ENCODE data around the gene NUP35. TPM values are rescaled to one million over a fixed set of nuclear protein-coding genes. Genes with fewer than 3 reads are reported as not detected.
A peak's percentile ranks its signal among the peaks of the same experiment; 100 is the strongest.

NUP35 gene
- total RNA-seq, 1 donor from 2014 or later: 11.2 TPM

DNA sequence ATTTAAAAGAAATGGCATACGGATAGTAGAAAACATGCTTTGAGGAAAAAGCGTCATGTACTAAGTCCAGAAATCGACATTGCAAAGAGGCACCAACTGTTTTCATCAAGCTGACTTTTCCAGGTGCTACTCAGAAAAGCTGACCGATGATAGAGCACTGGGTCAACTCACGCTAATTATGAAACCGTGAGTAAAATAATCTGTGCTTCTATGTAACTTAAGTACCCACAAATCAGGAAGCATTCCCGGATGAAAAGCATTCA, 353 bp upstream of the NUP35 start:
- TF ChIP-seq, protein P1, sequence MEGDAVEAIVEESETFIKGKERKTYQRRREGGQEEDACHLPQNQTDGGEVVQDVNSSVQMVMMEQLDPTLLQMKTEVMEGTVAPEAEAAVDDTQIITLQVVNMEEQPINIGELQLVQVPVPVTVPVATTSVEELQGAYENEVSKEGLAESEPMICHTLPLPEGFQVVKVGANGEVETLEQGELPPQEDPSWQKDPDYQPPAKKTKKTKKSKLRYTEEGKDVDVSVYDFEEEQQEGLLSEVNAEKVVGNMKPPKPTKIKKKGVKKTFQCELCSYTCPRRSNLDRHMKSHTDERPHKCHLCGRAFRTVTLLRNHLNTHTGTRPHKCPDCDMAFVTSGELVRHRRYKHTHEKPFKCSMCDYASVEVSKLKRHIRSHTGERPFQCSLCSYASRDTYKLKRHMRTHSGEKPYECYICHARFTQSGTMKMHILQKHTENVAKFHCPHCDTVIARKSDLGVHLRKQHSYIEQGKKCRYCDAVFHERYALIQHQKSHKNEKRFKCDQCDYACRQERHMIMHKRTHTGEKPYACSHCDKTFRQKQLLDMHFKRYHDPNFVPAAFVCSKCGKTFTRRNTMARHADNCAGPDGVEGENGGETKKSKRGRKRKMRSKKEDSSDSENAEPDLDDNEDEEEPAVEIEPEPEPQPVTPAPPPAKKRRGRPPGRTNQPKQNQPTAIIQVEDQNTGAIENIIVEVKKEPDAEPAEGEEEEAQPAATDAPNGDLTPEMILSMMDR (IDR thresholded peaks at IDR 0.05; ENCODE audit: insufficient read depth, low read length, poor library complexity, severe bottlenecking): no peak
- Histone ChIP-seq H3K4me3 (ENCODE audit: low read depth, low read length) (peak overlapping the region; percentile 79), H3K27me3 (ENCODE audit: control insufficient read depth, insufficient read depth, low read length) (no peaks in the 10 kb centered on the region), H3K36me3 (ENCODE audit: control insufficient read depth, insufficient read depth, low read length) (no peaks in the 10 kb centered on the region)
- no peak for DNase-seq (ENCODE audit: low read depth)

DNA sequence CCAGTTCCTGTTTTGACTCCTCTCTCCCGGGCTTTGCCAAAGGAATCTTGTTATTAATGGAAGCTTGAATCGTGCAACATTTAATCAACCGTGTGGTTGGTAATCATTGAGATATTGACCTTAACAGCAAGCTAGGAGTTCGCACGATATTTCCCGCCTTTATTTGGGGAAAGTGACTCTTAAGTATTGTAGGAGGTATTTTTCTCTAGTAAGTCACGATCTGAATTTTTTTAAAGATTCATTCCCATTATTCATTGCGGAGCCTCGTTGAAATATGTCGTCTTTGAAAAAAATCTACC, 663 bp downstream of the NUP35 start:
- TF ChIP-seq, protein P1 (IDR thresholded peaks at IDR 0.05; ENCODE audit: insufficient read depth, low read length, poor library complexity, severe bottlenecking): no peak
- H3K27me3 ChIP-seq (ENCODE audit: control insufficient read depth, insufficient read depth, low read length): no peaks in the 10 kb centered on the region
- no peaks in the 10 kb centered on the region for H3K36me3 ChIP-seq (ENCODE audit: control insufficient read depth, insufficient read depth, low read length)
- DNase-seq (ENCODE audit: low read depth): no peak
- peak overlapping the region; percentile 79 for H3K4me3 ChIP-seq (ENCODE audit: low read depth, low read length)

DNA sequence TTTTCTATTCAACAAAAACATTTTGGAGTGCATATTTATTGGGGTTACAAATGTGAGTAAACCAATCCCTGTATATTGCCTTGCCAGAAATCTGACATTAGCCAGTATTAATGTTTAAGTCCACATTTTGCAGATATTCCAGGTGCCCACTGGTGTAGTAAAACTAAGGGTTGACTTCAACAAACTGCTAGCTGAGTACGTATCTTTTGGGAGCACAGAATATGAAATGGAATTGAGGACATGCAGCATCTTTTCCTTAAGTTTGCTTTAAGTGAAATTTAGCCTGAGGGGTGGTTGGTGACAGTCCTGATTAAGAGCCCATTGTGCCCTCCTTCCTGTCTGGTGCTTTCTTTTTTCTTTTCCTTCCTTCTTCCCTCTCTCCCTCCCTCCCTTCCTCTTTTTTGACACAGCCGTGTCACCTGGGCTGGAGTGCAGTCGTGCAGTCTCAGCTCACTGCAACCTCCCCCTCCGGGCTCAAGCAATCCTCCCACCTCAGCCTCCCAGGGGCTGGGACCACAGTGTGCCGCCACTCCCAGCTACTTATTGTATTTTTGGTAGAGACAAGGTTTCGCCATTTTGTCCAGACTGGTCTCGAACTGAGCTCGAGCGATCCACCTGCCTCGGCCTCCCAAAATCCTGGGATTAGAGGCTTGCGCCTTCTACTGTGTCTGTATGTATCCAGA, 1.6 kb downstream of the NUP35 start:
- no peak for DNase-seq (ENCODE audit: low read depth)
- Histone ChIP-seq H3K36me3 (ENCODE audit: control insufficient read depth, insufficient read depth, low read length) (no peaks in the 10 kb centered on the region), H3K4me3 (ENCODE audit: low read depth, low read length) (no peak overlapping the region), H3K27me3 (ENCODE audit: control insufficient read depth, insufficient read depth, low read length) (no peaks in the 10 kb centered on the region)
- TF ChIP-seq, protein P1 (IDR thresholded peaks at IDR 0.05; ENCODE audit: insufficient read depth, low read length, poor library complexity, severe bottlenecking): no peak

DNA sequence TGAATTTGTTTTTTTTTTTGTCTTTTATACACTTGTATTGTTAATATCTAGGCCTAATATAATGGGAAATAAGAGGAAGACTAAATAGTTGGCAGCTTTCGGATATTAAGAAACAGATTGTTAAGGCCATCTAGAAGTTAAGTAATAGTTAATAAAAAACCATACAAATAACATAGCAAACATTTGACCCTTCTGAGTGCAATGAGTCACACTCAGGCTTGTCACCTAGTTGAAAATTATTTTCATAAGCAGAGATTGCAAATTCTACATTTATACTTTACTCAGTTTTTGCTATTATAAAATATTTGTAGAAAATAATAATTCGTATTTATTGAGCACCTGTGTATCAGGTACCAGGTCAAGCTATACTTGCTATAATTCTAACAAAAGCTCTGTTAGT, 2.4 kb downstream of the NUP35 start:
- DNase-seq (ENCODE audit: low read depth): no peak
- Histone ChIP-seq H3K27me3 (ENCODE audit: control insufficient read depth, insufficient read depth, low read length) (no peaks in the 10 kb centered on the region), H3K4me3 (ENCODE audit: low read depth, low read length) (no peak overlapping the region), H3K36me3 (ENCODE audit: control insufficient read depth, insufficient read depth, low read length) (no peaks in the 10 kb centered on the region)
- TF ChIP-seq, protein P1 (IDR thresholded peaks at IDR 0.05; ENCODE audit: insufficient read depth, low read length, poor library complexity, severe bottlenecking): no peak

DNA sequence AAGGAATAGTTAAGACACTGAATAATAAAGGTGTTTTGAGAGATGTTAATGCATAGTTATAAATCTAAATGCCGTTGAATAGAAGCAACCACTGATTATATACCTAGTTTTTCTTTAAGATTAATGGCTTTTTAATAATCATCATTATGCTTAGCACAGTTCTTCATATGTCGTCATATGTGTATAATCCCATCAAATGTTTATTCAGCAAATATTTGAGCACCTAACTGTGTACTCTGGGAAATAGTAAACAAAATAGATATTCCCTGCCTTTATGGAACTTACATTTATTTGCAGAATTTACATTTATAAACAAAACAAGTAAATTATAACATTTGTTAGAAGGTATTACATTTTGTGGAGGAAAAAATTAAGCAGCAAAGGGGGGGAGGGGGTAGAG, 9.8 kb downstream of the NUP35 start:
- Histone ChIP-seq H3K27me3 (ENCODE audit: control insufficient read depth, insufficient read depth, low read length) (no peaks in the 10 kb centered on the region), H3K36me3 (ENCODE audit: control insufficient read depth, insufficient read depth, low read length) (no peaks in the 10 kb centered on the region), H3K4me3 (ENCODE audit: low read depth, low read length) (no peak overlapping the region)
- no peak for DNase-seq (ENCODE audit: low read depth)
- TF ChIP-seq, protein P1 (IDR thresholded peaks at IDR 0.05; ENCODE audit: insufficient read depth, low read length, poor library complexity, severe bottlenecking): no peak

DNA sequence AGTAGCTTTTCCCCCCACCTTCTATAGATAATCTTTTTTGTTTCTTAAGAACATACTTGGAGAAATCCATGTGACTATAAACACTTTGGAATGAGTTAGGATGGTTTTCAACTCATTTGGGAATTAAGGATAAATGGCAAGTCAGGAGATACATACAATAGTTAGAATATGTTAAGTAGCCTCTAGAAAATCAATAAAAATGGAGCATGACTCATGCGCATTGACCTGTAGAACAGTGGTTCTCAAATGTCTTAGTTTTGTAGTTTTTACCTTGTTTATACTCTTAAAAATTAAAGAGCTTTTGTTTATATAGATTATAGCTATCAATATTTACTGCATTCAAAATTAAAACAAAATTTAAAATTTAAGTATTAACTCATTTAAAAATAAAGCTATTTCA, 24.7 kb downstream of the NUP35 start:
- DNase-seq (ENCODE audit: low read depth): no peak
- Histone ChIP-seq H3K4me3 (ENCODE audit: low read depth, low read length) (no peak overlapping the region), H3K27me3 (ENCODE audit: control insufficient read depth, insufficient read depth, low read length) (no peaks in the 10 kb centered on the region), H3K36me3 (ENCODE audit: control insufficient read depth, insufficient read depth, low read length) (no peaks in the 10 kb centered on the region)
- TF ChIP-seq, protein P1 (IDR thresholded peaks at IDR 0.05; ENCODE audit: insufficient read depth, low read length, poor library complexity, severe bottlenecking): no peak

All from kidney epithelial cell (primary cell).